Muscle layer of colon (tissue), 2 donors: ENCODE measurements around the gene MCCD1.
"Not testable (repeated sequence)": the region's sequence is repeated elsewhere in the genome, so short reads cannot be mapped to it uniquely, and the experiment has no call there.

Experiments
- H3K27ac ChIP-seq: one replicate; pipeline ENCODE4 v1.7.0; 2013; ENCODE audit warnings: low read depth, mild to moderate bottlenecking, low read length, moderate library complexity
- H3K27me3 ChIP-seq, 2 donors: one replicate each; pipeline ENCODE4 v1.7.0; 2013; ENCODE audit warnings: low read length in 2 of 2, mild to moderate bottlenecking in 2 of 2; ENCODE audit not compliant: insufficient read depth in 2 of 2, control insufficient read depth in 1 of 2
- H3K36me3 ChIP-seq: one replicate; pipeline ENCODE4 v1.7.0; 2013; ENCODE audit warnings: mild to moderate bottlenecking, low read length; ENCODE audit not compliant: insufficient read depth
- H3K4me1 ChIP-seq: one replicate; pipeline ENCODE4 v1.7.0; 2013; ENCODE audit warnings: mild to moderate bottlenecking, low read length; ENCODE audit not compliant: insufficient read depth
- H3K4me3 ChIP-seq, 2 donors: one replicate each; pipeline ENCODE4 v1.7.0; 2013; ENCODE audit warnings: low read length in 2 of 2, low read depth in 1 of 2, mild to moderate bottlenecking in 1 of 2, moderate library complexity in 1 of 2
- H3K9ac ChIP-seq: one replicate; pipeline ENCODE4 v1.7.0; 2013; ENCODE audit warnings: low read length
- H3K9me3 ChIP-seq: one replicate; pipeline ENCODE4 v1.7.0; 2013; ENCODE audit warnings: mild to moderate bottlenecking, low read length
- donor health status: abdominal sarcoma.
- donor health status: Adenocarcinoma of cecum.

MCCD1 gene

GRCh38 chr6:31528821-31529328 is at the start of gene MCCD1:
Gene MCCD1, plus strand, starts transcription at chr6:31528962. Its CDS starts 53 bp downstream, at chr6:31529015.
- Histone ChIP-seq H3K9me3 (no peaks in the 10 kb centered on the region), H3K4me3 (no peak within 1 kb of the TSS), H3K4me1 (no peaks in the 10 kb centered on the region), H3K36me3 (peaks cover 32% of the 10 kb centered on the region), H3K9ac (no peak within 1 kb of the TSS), H3K27me3 (no peaks in the 10 kb centered on the region), H3K27ac (no peak within 1 kb of the TSS)

- H3K36me3 ChIP-seq: no peaks in the 10 kb centered on the region
- no peak overlapping the region for H3K27ac ChIP-seq
- no peaks in the 10 kb centered on the region for H3K4me1 ChIP-seq
- H3K27me3 ChIP-seq: no peaks in the 10 kb centered on the region
- H3K9ac ChIP-seq: no peak overlapping the region
- H3K9me3 ChIP-seq: no peaks in the 10 kb centered on the region
- H3K4me3 ChIP-seq: no peak overlapping the region
Measured at GRCh38 chr6:31479151-31479932, 49.4 kb upstream of the MCCD1 start.

- no peaks in the 10 kb centered on the region for H3K36me3 ChIP-seq
- no peak overlapping the region for H3K4me3 ChIP-seq
- H3K9me3 ChIP-seq: no peaks in the 10 kb centered on the region
- H3K27ac ChIP-seq: no peak overlapping the region
- no peaks in the 10 kb centered on the region for H3K4me1 ChIP-seq
- no peaks in the 10 kb centered on the region for H3K27me3 ChIP-seq
- no peak overlapping the region for H3K9ac ChIP-seq
Measured at GRCh38 chr6:31479933-31480535, 48.7 kb upstream of the MCCD1 start.

- Histone ChIP-seq H3K36me3 (no peaks in the 10 kb centered on the region), H3K9me3 (no peaks in the 10 kb centered on the region), H3K4me3 (no peak overlapping the region), H3K27ac (no peak overlapping the region), H3K9ac (no peak overlapping the region), H3K4me1 (no peaks in the 10 kb centered on the region), H3K27me3 (no peaks in the 10 kb centered on the region)
Measured at GRCh38 chr6:31480574-31480973, 48.2 kb upstream of the MCCD1 start.

- Histone ChIP-seq H3K27me3 (no peaks in the 10 kb centered on the region), H3K4me3 (no peak overlapping the region), H3K4me1 (no peaks in the 10 kb centered on the region), H3K9me3 (no peaks in the 10 kb centered on the region), H3K27ac (no peak overlapping the region), H3K36me3 (no peaks in the 10 kb centered on the region), H3K9ac (no peak overlapping the region)
Measured at GRCh38 chr6:31483392-31483791, 45.4 kb upstream of the MCCD1 start.

- no peak overlapping the region for H3K27ac ChIP-seq
- no peak overlapping the region for H3K9ac ChIP-seq
- no peaks in the 10 kb centered on the region for H3K9me3 ChIP-seq
- no peaks in the 10 kb centered on the region for H3K36me3 ChIP-seq
- peaks cover 0 to 1% of the 10 kb centered on the region in 2 donors for H3K27me3 ChIP-seq
- H3K4me1 ChIP-seq: no peaks in the 10 kb centered on the region
- H3K4me3 ChIP-seq: no peak overlapping the region
Measured at GRCh38 chr6:31485055-31485454, 43.7 kb upstream of the MCCD1 start.

GRCh38 chr6:31486065-31486837 is 42.5 kb upstream of the MCCD1 start:
- H3K9me3 ChIP-seq, H3K4me3 ChIP-seq, H3K9ac ChIP-seq, H3K27ac ChIP-seq, H3K4me1 ChIP-seq, H3K36me3 ChIP-seq: not testable (repeated sequence)
- peaks cover 0 to 13% of the 10 kb centered on the region in 2 donors for H3K27me3 ChIP-seq

GRCh38 chr6:31487674-31488073 is 41.1 kb upstream of the MCCD1 start:
- not testable (repeated sequence) for H3K4me1 ChIP-seq, H3K27ac ChIP-seq, H3K36me3 ChIP-seq, H3K4me3 ChIP-seq, H3K9ac ChIP-seq, H3K9me3 ChIP-seq
- H3K27me3 ChIP-seq: peaks cover 0 to 13% of the 10 kb centered on the region in 2 donors

- Histone ChIP-seq H3K9ac (no peak overlapping the region), H3K4me1 (peaks cover 6% of the 10 kb centered on the region), H3K27ac (no peak overlapping the region), H3K9me3 (no peaks in the 10 kb centered on the region), H3K36me3 (no peaks in the 10 kb centered on the region), H3K4me3 (no peak overlapping the region), H3K27me3 (peaks cover 0 to 21% of the 10 kb centered on the region in 2 donors)
Measured at GRCh38 chr6:31489086-31489485, 39.7 kb upstream of the MCCD1 start.

GRCh38 chr6:31490115-31490873 is 38.5 kb upstream of the MCCD1 start:
- Histone ChIP-seq H3K9ac (no peak overlapping the region), H3K9me3 (no peaks in the 10 kb centered on the region), H3K36me3 (no peaks in the 10 kb centered on the region), H3K4me1 (peaks cover 6% of the 10 kb centered on the region), H3K27ac (no peak overlapping the region), H3K27me3 (peaks cover 0 to 32% of the 10 kb centered on the region in 2 donors), H3K4me3 (no peak overlapping the region)

- peak overlapping the region; percentile 61 to 68 for H3K4me3 ChIP-seq
- not testable (repeated sequence) for H3K36me3 ChIP-seq, H3K27ac ChIP-seq, H3K4me1 ChIP-seq, H3K9ac ChIP-seq, H3K9me3 ChIP-seq
- H3K27me3 ChIP-seq: peaks cover 0 to 48% of the 10 kb centered on the region in 2 donors
Measured at GRCh38 chr6:31493550-31493874, 35.2 kb upstream of the MCCD1 start.
